H1 (cell line): ENCODE measurements around the gene STAT5A. TPM values are rescaled to one million over a fixed set of nuclear protein-coding genes. Genes with fewer than 3 reads are reported as not detected.

ENCODE experiments used
- CTCF ChIA-PET: fragments of 300-600 bp; sonication (Branson Sonifier 250); formaldehyde crosslinking; loops from one replicate; lab custom pipeline; 2021; ENCODE audit not compliant: partially characterized antibody; lab: Charles Lee
- POLR2A ChIA-PET: fragments of 300-600 bp; sonication (Branson Sonifier 250); formaldehyde crosslinking; loops from one replicate; lab custom pipeline; 2021; ENCODE audit warnings: inconsistent platforms; ENCODE audit not compliant: partially characterized antibody; lab: Charles Lee
- DNase-seq, 2 experiments: peaks; one replicate each; pipeline versions ENCODE4 v3.0.0 to v3.0.0-alpha.2; 2010 to 2022; ENCODE audit warnings: low spot score in 2 of 2, low read depth in 1 of 2, mixed read lengths in 1 of 2
- FAIRE-seq: peaks from 2 replicates; lab custom pipeline; 2011; peaks lifted over from hg19 to GRCh38; lab: Jason Lieb, UNC
- H2AFZ ChIP-seq: 2 replicates; pipeline ENCODE4 v1.8.1; 2012; ENCODE audit warnings: low read length, inconsistent platforms
- H2AK5ac ChIP-seq: 2 replicates; pipeline ENCODE4 v1.6.1; 2013; ENCODE audit warnings: low read depth, low read length
- H2BK120ac ChIP-seq: replicated peaks from 2 replicates; pipeline ENCODE3; 2013; ENCODE audit warnings: low read depth, low read length, inconsistent platforms
- H2BK12ac ChIP-seq: 2 replicates; pipeline ENCODE4 v1.6.1; 2013; ENCODE audit warnings: low read depth, low read length
- H2BK15ac ChIP-seq: 2 replicates; pipeline ENCODE4 v1.6.1; 2013; ENCODE audit warnings: low read length
- H2BK20ac ChIP-seq: 2 replicates; pipeline ENCODE4 v1.6.1; 2013; ENCODE audit warnings: low read length
- H2BK5ac ChIP-seq: 2 replicates; pipeline ENCODE4 v1.6.1; 2013; ENCODE audit warnings: low read depth, low read length
- H3K14ac ChIP-seq: 2 replicates; pipeline ENCODE4 v1.6.1; 2013; ENCODE audit warnings: inconsistent platforms; ENCODE audit not compliant: insufficient read length
- H3K18ac ChIP-seq: 2 replicates; pipeline ENCODE4 v1.6.1; 2013; ENCODE audit warnings: low read length; ENCODE audit errors: extremely low read depth
- H3K23ac ChIP-seq: 2 replicates; pipeline ENCODE4 v1.6.1; 2013; ENCODE audit warnings: inconsistent platforms; ENCODE audit not compliant: insufficient read length
- H3K23me2 ChIP-seq: 2 replicates; pipeline ENCODE4 v1.6.1; 2013; ENCODE audit warnings: low read depth, low read length
- H3K27ac ChIP-seq: 2 replicates; pipeline ENCODE4 v1.6.1; 2011; ENCODE audit warnings: low read depth, low read length, inconsistent platforms
- H3K27me3 ChIP-seq, 4 experiments: replicated peaks in 1 of 4; 1 replicate in 1 of 4; 2 replicates in 3 of 4; pipeline versions ENCODE4 v1.6.1 to v1.8.1; 2011 to 2013; ENCODE audit warnings: low read length in 3 of 4, mild to moderate bottlenecking in 3 of 4, inconsistent platforms in 2 of 4, mixed read lengths in 2 of 4, moderate library complexity in 1 of 4; ENCODE audit not compliant: control insufficient read depth in 3 of 4, insufficient read depth in 3 of 4; ENCODE audit errors: extremely low read depth in 1 of 4
- H3K36me3 ChIP-seq, 4 experiments: 2 replicates each; pipeline versions ENCODE4 v1.6.1 to v1.8.1; 2011 to 2013; ENCODE audit warnings: mild to moderate bottlenecking in 4 of 4, low read length in 3 of 4, moderate library complexity in 2 of 4, control low read depth in 1 of 4, inconsistent platforms in 1 of 4; ENCODE audit not compliant: insufficient read depth in 4 of 4, control insufficient read depth in 2 of 4
- H3K4ac ChIP-seq: replicated peaks from 2 replicates; pipeline ENCODE3; 2013; ENCODE audit warnings: low read length, low read depth, mixed read lengths, inconsistent platforms; ENCODE audit not compliant: insufficient read length
- H3K4me1 ChIP-seq, 4 experiments: replicated peaks in 1 of 4; 1 replicate in 1 of 4; 2 replicates in 3 of 4; pipeline versions ENCODE4 v1.6.1 to v1.8.1; 2011 to 2013; ENCODE audit warnings: low read length in 3 of 4, inconsistent platforms in 2 of 4, mixed read lengths in 1 of 4; ENCODE audit not compliant: insufficient read depth in 4 of 4, control insufficient read depth in 3 of 4
- H3K4me2 ChIP-seq, 2 experiments: 2 replicates each; pipeline versions ENCODE4 v1.6.1 to v1.8.1; 2011 to 2013; ENCODE audit warnings: low read depth in 2 of 2, low read length in 2 of 2, control low read depth in 1 of 2, inconsistent platforms in 1 of 2, mild to moderate bottlenecking in 1 of 2; ENCODE audit not compliant: insufficient read depth in 1 of 2
- H3K4me3 ChIP-seq, 4 experiments: fragments of 200-600, 300-600 bp in 1 of 4; sonication (generic), shearing (Covaris generic), sonication (Bioruptor Twin) in 1 of 4; 2 replicates each; pipeline versions ENCODE4 v1.5.1 to v1.8.1; 2011 to 2016; ENCODE audit warnings: low read length in 4 of 4, low read depth in 3 of 4, control low read depth in 2 of 4, inconsistent platforms in 2 of 4, mild to moderate bottlenecking in 2 of 4, mixed read lengths in 1 of 4, moderate library complexity in 1 of 4; ENCODE audit not compliant: insufficient read depth in 2 of 4; ENCODE audit errors: extremely low read depth in 1 of 4
- H3K56ac ChIP-seq: replicated peaks from 2 replicates; pipeline ENCODE3; 2013; ENCODE audit warnings: low read depth, mild to moderate bottlenecking, mixed read lengths, low read length, inconsistent platforms; ENCODE audit not compliant: insufficient read length
- H3K79me1 ChIP-seq: 2 replicates; pipeline ENCODE4 v1.6.1; 2013; ENCODE audit warnings: low read depth, low read length, control low read depth
- H3K79me2 ChIP-seq, 2 experiments: 2 replicates each; pipeline versions ENCODE4 v1.6.1 to v1.8.1; 2012 to 2013; ENCODE audit warnings: low read length in 2 of 2, mild to moderate bottlenecking in 2 of 2, inconsistent platforms in 1 of 2; ENCODE audit not compliant: insufficient read depth in 2 of 2, control insufficient read depth in 1 of 2
- H3K9ac ChIP-seq, 4 experiments: replicated peaks in 1 of 4; 1 replicate in 1 of 4; 2 replicates in 3 of 4; pipeline versions ENCODE4 v1.6.1 to v1.8.1; 2011 to 2013; ENCODE audit warnings: low read depth in 3 of 4, low read length in 3 of 4, control low read depth in 2 of 4, mild to moderate bottlenecking in 2 of 4, moderate library complexity in 2 of 4, inconsistent platforms in 1 of 4; ENCODE audit errors: extremely low read depth in 1 of 4
- H3K9me3 ChIP-seq, 2 experiments: 2 replicates each; pipeline versions ENCODE4 v1.6.1 to v1.8.1; 2012 to 2013; ENCODE audit warnings: mild to moderate bottlenecking in 2 of 2, moderate library complexity in 2 of 2, control low read depth in 1 of 2, inconsistent platforms in 1 of 2, low read depth in 1 of 2, low read length in 1 of 2, mixed read lengths in 1 of 2; ENCODE audit not compliant: insufficient read depth in 2 of 2
- H4K20me1 ChIP-seq, 2 experiments: replicated peaks in 1 of 2; 2 replicates each; pipeline versions ENCODE3 to v1.8.1; 2011 to 2013; ENCODE audit warnings: inconsistent platforms in 2 of 2, low read length in 2 of 2, mild to moderate bottlenecking in 1 of 2; ENCODE audit not compliant: insufficient read depth in 2 of 2, control insufficient read depth in 1 of 2
- H4K5ac ChIP-seq: 2 replicates; pipeline ENCODE4 v1.6.1; 2013; ENCODE audit warnings: low read length, low read depth, mixed read lengths, inconsistent platforms; ENCODE audit not compliant: insufficient read length
- H4K8ac ChIP-seq: 2 replicates; pipeline ENCODE4 v1.8.0; 2013; ENCODE audit warnings: mild to moderate bottlenecking, moderate library complexity, low read length, inconsistent platforms; ENCODE audit not compliant: insufficient read depth; ENCODE audit errors: extremely low read depth
- H4K91ac ChIP-seq: replicated peaks from 2 replicates; pipeline ENCODE3; 2013; ENCODE audit warnings: low read length, mixed read lengths, inconsistent platforms; ENCODE audit not compliant: insufficient read length
- CBX8 ChIP-seq: fragments of 300-800, 300-1000 bp; sonication (generic); IDR thresholded peaks from 2 replicates; pipeline ENCODE4 v1.7.1; 2016; ENCODE audit warnings: low read depth, low read length, borderline replicate concordance
- EGR1 ChIP-seq: IDR thresholded peaks from 2 replicates; pipeline ENCODE4 v1.6.1; 2011; ENCODE audit warnings: low read depth, low read length, borderline replicate concordance
- EP300 ChIP-seq, 2 experiments: IDR thresholded peaks; 1 replicate in 1 of 2; 2 replicates in 1 of 2; pipeline ENCODE4 v1.6.1; 2011 to 2012; ENCODE audit warnings: low read depth in 2 of 2, low read length in 2 of 2, mild to moderate bottlenecking in 2 of 2, borderline replicate concordance in 1 of 2, inconsistent platforms in 1 of 2, moderate library complexity in 1 of 2
- GABPA ChIP-seq: IDR thresholded peaks from 2 replicates; pipeline ENCODE4 v1.6.1; 2011; ENCODE audit warnings: mild to moderate bottlenecking, low read length, moderate library complexity, borderline replicate concordance; ENCODE audit not compliant: insufficient read depth
- JUN ChIP-seq: IDR thresholded peaks from 2 replicates; pipeline ENCODE4 v1.6.1; 2011; ENCODE audit warnings: low read depth, mild to moderate bottlenecking, improper control_type of control experiment, low read length
- KDM5A ChIP-seq: fragments of 200-600 bp; IDR thresholded peaks from 2 replicates; pipeline ENCODE4 v1.7.1; 2012; ENCODE audit warnings: mild to moderate bottlenecking, low read length, inconsistent platforms, mixed read lengths
- RAD21 ChIP-seq, 2 experiments: IDR thresholded peaks in 1 of 2; conservative IDR thresholded peaks in 1 of 2; 2 replicates each; pipeline ENCODE4 v1.6.1; 2011; ENCODE audit warnings: low read depth in 2 of 2, low read length in 2 of 2, improper control_type of control experiment in 1 of 2, inconsistent platforms in 1 of 2, mild to moderate bottlenecking in 1 of 2, moderate library complexity in 1 of 2
- RBBP5 ChIP-seq: IDR thresholded peaks from 2 replicates; pipeline ENCODE4 v1.7.1; 2012; ENCODE audit warnings: low read depth, mild to moderate bottlenecking, inconsistent platforms, low read length, moderate library complexity, borderline replicate concordance
- SIRT6 ChIP-seq: IDR thresholded peaks from one replicate; pipeline ENCODE4 v1.7.1; 2012; ENCODE audit warnings: low read length, inconsistent platforms
- SP4 ChIP-seq: IDR thresholded peaks from 2 replicates; pipeline ENCODE4 v1.6.1; 2012; ENCODE audit warnings: low read length, inconsistent platforms
- TBP ChIP-seq: IDR thresholded peaks from 2 replicates; pipeline ENCODE4 v1.6.1; 2011; ENCODE audit warnings: low read depth, low read length, improper control_type of control experiment
- USF2 ChIP-seq: IDR thresholded peaks from 2 replicates; pipeline ENCODE4 v1.6.1; 2011; ENCODE audit warnings: low read length, improper control_type of control experiment
- ZNF274 ChIP-seq: IDR thresholded peaks from 2 replicates; pipeline ENCODE4 v1.7.0; 2012; ENCODE audit warnings: low read length, borderline replicate concordance; ENCODE audit errors: extremely low read depth
- WGBS, 2 experiments: shearing (Covaris generic) in 1 of 2; methylation state at CpG; one replicate each; pipeline versions ENCODE4 v1.1.6 to v1.1.7; 2013 to 2015; ENCODE audit warnings: low lambda C conversion rate in 2 of 2, mixed read lengths in 2 of 2, inconsistent platforms in 1 of 2, low coverage in 1 of 2, missing lambda C conversion rate in 1 of 2; ENCODE audit not compliant: insufficient replicate concordance in 2 of 2, insufficient coverage in 1 of 2, insufficient read length in 1 of 2; ENCODE audit errors: extremely low coverage in 1 of 2, missing lambda C conversion rate in 1 of 2; 5-methylcytosine and 5-hydroxymethylcytosine counted together
- polyA plus RNA-seq, 7 experiments: library from polyadenylated mRNA; depleted of rRNA in 3 of 7; stranded (reverse) in 5 of 7; unstranded in 2 of 7; fragments of >200 nt in 5 of 7; fragments of 200-250 nt in 2 of 7; gene quantifications; 1 replicate in 5 of 7; 2 replicates in 1 of 7; 4 replicates in 1 of 7; pipeline versions ENCODE4 v1.2.1 to v1.2.3, GENCODE V29; 2011 to 2013; ENCODE audit warnings: missing spikeins in 2 of 7, mixed read lengths in 2 of 7
- total RNA-seq: library from RNA; stranded (reverse); fragmentation: NEBNext Ultra II Directional; extraction: Animal tissue kit (Norgen Biotek cat#: 25700); gene quantifications from 2 replicates; pipeline ENCODE4 v1.2.1, GENCODE V29; 2021

Gene STAT5A
- total and polyA plus RNA-seq, 2 of the 8 experiments (the other 6 are each of a cell fraction or from before 2014, with no cell fraction given): 4.2 to 5.4 TPM

- H3K27ac ChIP-seq: no peak overlapping the region
- H3K14ac ChIP-seq: no peak overlapping the region
- H4K5ac ChIP-seq: no peak overlapping the region
- no peak overlapping the region for H4K91ac ChIP-seq
- POLR2A ChIA-PET: no interaction called here
- no peak overlapping the region for H3K9ac ChIP-seq
- no peaks in the 10 kb centered on the region for H3K36me3 ChIP-seq
- H3K4me2 ChIP-seq: no peak overlapping the region
- H3K27me3 ChIP-seq: no peaks in the 10 kb centered on the region
- no peak overlapping the region for H3K4ac ChIP-seq
- H3K56ac ChIP-seq: no peak overlapping the region
- H3K79me1 ChIP-seq: no peaks in the 10 kb centered on the region
- peaks cover 0 to 3% of the 10 kb centered on the region in 2 experiments for H4K20me1 ChIP-seq
- FAIRE-seq (no peak), DNase-seq (no peak)
- H2BK120ac ChIP-seq: no peak overlapping the region
- H4K8ac ChIP-seq: no peak overlapping the region
- H2BK12ac ChIP-seq: no peak overlapping the region
- H3K23me2 ChIP-seq: no peaks in the 10 kb centered on the region
- H2BK20ac ChIP-seq: no peak overlapping the region
- no peak overlapping the region for H2BK5ac ChIP-seq
- WGBS, 2 experiments: 87% methylated on average over 5 of the region's 5 CpGs; no CpG with 5 or more reads in 1 of the 2 experiments
- peaks cover 3 to 24% of the 10 kb centered on the region in 2 experiments; a peak in 2 of 4 replicates for H3K79me2 ChIP-seq
- H3K18ac ChIP-seq: no peak overlapping the region
- H3K4me1 ChIP-seq: peaks cover 0 to 4% (median 4%) of the 10 kb centered on the region in 4 experiments; a peak in 5 of 7 replicates
- H2AFZ ChIP-seq: no peak overlapping the region
- CTCF ChIA-PET: interaction anchor here (1.2 to 2.1 kb wide), 2 partner anchors 175 to 264 kb away, joined by 3 to 5 read pairs; no protein-coding TSS in a partner anchor
- H3K4me3 ChIP-seq: no peak overlapping the region
- no peak overlapping the region for H2BK15ac ChIP-seq
- H3K23ac ChIP-seq: no peak overlapping the region
- no peaks in the 10 kb centered on the region for H3K9me3 ChIP-seq
- no peak overlapping the region for H2AK5ac ChIP-seq
- TF ChIP-seq ZNF274 (no peak), GABPA (no peak), RAD21 (IDR thresholded peaks at IDR 0.05 in 1 of 2, conservative IDR thresholded peaks at IDR 0.05 in 1 of 2; ENCODE audit: low read depth in 2 of 2, low read length in 2 of 2) (no peak), SIRT6 (no peak), EGR1 (no peak), SP4 (no peak), USF2 (no peak), RBBP5 (no peak), EP300 (IDR thresholded peaks at IDR 0.05; ENCODE audit: borderline replicate concordance in 1 of 2, low read depth in 2 of 2, low read length in 2 of 2) (no peak), KDM5A (no peak), JUN (no peak), CBX8 (no peak), TBP (no peak)
Observed at GRCh38 chr17:42253578-42253977, 34.7 kb upstream of the STAT5A start.
